ENCODE results near the gene CACNG5.

Gene CACNG5

GRCh38 chr17:66833201-66833600 is 1.7 kb upstream of the CACNG5 start:
- ATAC-seq: no peak
- no peak for TF ChIP-seq TOX (CRISPR knock-in tag; IDR thresholded peaks at IDR 0.05; ENCODE audit: borderline replicate concordance)
- no peak for TF ChIP-seq ESRRG (CRISPR knock-in tag; IDR thresholded peaks at IDR 0.05)
- no peak for TF ChIP-seq SNAI2 (CRISPR knock-in tag; IDR thresholded peaks at IDR 0.05)
- TF ChIP-seq TCF4 (CRISPR knock-in tag; IDR thresholded peaks at IDR 0.05; ENCODE audit: borderline replicate concordance): no peak
- TF ChIP-seq, protein P1, sequence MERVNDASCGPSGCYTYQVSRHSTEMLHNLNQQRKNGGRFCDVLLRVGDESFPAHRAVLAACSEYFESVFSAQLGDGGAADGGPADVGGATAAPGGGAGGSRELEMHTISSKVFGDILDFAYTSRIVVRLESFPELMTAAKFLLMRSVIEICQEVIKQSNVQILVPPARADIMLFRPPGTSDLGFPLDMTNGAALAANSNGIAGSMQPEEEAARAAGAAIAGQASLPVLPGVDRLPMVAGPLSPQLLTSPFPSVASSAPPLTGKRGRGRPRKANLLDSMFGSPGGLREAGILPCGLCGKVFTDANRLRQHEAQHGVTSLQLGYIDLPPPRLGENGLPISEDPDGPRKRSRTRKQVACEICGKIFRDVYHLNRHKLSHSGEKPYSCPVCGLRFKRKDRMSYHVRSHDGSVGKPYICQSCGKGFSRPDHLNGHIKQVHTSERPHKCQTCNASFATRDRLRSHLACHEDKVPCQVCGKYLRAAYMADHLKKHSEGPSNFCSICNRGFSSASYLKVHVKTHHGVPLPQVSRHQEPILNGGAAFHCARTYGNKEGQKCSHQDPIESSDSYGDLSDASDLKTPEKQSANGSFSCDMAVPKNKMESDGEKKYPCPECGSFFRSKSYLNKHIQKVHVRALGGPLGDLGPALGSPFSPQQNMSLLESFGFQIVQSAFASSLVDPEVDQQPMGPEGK (CRISPR knock-in tag; IDR thresholded peaks at IDR 0.05; ENCODE audit: borderline replicate concordance): no peak
- TF ChIP-seq ZNF8 (CRISPR knock-in tag; IDR thresholded peaks at IDR 0.05): no peak
- no peak for TF ChIP-seq ZNF565 (CRISPR knock-in tag; conservative IDR thresholded peaks at IDR 0.05; ENCODE audit: low read depth)
- no peak for TF ChIP-seq ARNTL (CRISPR knock-in tag; IDR thresholded peaks at IDR 0.05; ENCODE audit: borderline replicate concordance, low read depth)
- no peak for TF ChIP-seq OSR1 (CRISPR knock-in tag; IDR thresholded peaks at IDR 0.05)
- TF ChIP-seq ZC3H10 (CRISPR knock-in tag; IDR thresholded peaks at IDR 0.05): no peak
- no peak for TF ChIP-seq TSHZ2 (CRISPR knock-in tag; IDR thresholded peaks at IDR 0.05)
- TF ChIP-seq, protein P2, sequence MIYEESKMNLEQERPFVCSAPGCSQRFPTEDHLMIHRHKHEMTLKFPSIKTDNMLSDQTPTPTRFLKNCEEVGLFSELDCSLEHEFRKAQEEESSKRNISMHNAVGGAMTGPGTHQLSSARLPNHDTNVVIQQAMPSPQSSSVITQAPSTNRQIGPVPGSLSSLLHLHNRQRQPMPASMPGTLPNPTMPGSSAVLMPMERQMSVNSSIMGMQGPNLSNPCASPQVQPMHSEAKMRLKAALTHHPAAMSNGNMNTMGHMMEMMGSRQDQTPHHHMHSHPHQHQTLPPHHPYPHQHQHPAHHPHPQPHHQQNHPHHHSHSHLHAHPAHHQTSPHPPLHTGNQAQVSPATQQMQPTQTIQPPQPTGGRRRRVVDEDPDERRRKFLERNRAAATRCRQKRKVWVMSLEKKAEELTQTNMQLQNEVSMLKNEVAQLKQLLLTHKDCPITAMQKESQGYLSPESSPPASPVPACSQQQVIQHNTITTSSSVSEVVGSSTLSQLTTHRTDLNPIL (CRISPR knock-in tag; IDR thresholded peaks at IDR 0.05; ENCODE audit: low read depth): no peak
- no peak for TF ChIP-seq ZNF70 (CRISPR knock-in tag; IDR thresholded peaks at IDR 0.05)
- TF ChIP-seq ZFP3 (CRISPR knock-in tag; IDR thresholded peaks at IDR 0.05): no peak
- TF ChIP-seq CSDC2 (CRISPR knock-in tag; IDR thresholded peaks at IDR 0.05): no peak
- TF ChIP-seq BACH2 (CRISPR knock-in tag; IDR thresholded peaks at IDR 0.05; ENCODE audit: borderline replicate concordance): no peak
- no peak for TF ChIP-seq CSRNP3 (CRISPR knock-in tag; IDR thresholded peaks at IDR 0.05)
- TF ChIP-seq RARB (CRISPR knock-in tag; IDR thresholded peaks at IDR 0.05): no peak

DNA sequence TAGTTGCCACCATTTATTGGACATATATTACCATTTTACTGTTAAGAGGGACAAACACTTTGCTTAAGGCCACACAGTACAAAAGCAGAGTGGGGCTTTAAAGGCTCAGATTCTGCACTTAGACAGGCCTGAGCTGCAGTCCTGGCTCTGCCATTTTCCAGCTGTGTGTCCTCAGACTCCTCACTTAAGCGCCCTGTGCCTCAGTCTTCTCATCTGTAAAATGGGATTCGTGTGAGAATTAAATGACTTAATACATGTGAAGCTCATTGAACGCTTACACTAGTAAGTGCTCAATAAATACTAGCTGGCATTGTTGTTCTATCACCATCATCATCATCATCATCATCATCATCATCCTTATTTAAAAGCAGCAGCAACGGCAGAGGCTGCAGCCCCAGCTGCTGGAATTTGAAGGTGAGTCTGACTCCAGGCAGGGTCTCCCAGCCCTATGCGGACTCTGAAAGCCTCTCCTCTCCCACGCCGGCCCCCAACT is 445 bp upstream of the CACNG5 start:
- TF ChIP-seq ZFP30 (CRISPR knock-in tag; IDR thresholded peaks at IDR 0.05) (no peak), ISL1 (CRISPR knock-in tag; IDR thresholded peaks at IDR 0.05) (no peak), RARB (CRISPR knock-in tag; IDR thresholded peaks at IDR 0.05) (no peak), ZFP3 (CRISPR knock-in tag; IDR thresholded peaks at IDR 0.05) (no peak), ARNTL (CRISPR knock-in tag; IDR thresholded peaks at IDR 0.05; ENCODE audit: borderline replicate concordance, low read depth) (no peak), ESRRG (CRISPR knock-in tag; IDR thresholded peaks at IDR 0.05) (no peak), PPARA (CRISPR knock-in tag; IDR thresholded peaks at IDR 0.05; ENCODE audit: borderline replicate concordance) (no peak), BACH2 (CRISPR knock-in tag; IDR thresholded peaks at IDR 0.05; ENCODE audit: borderline replicate concordance) (no peak)
- TF ChIP-seq, protein P3, sequence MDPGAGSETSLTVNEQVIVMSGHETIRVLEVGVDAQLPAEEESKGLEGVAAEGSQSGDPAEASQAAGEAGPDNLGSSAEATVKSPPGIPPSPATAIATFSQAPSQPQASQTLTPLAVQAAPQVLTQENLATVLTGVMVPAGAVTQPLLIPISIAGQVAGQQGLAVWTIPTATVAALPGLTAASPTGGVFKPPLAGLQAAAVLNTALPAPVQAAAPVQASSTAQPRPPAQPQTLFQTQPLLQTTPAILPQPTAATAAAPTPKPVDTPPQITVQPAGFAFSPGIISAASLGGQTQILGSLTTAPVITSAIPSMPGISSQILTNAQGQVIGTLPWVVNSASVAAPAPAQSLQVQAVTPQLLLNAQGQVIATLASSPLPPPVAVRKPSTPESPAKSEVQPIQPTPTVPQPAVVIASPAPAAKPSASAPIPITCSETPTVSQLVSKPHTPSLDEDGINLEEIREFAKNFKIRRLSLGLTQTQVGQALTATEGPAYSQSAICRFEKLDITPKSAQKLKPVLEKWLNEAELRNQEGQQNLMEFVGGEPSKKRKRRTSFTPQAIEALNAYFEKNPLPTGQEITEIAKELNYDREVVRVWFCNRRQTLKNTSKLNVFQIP (CRISPR knock-in tag; IDR thresholded peaks at IDR 0.05; ENCODE audit: borderline replicate concordance, low read depth): no peak
- ATAC-seq: no peak

GRCh38 chr17:66835476-66835875 is 559 bp downstream of the CACNG5 start:
- ATAC-seq: no peak; the same call in 2 of the 3 replicates
- TF ChIP-seq RARB (CRISPR knock-in tag; IDR thresholded peaks at IDR 0.05): no peak
- TF ChIP-seq, protein P2 (CRISPR knock-in tag; IDR thresholded peaks at IDR 0.05; ENCODE audit: low read depth): no peak
- TF ChIP-seq TCF4 (CRISPR knock-in tag; IDR thresholded peaks at IDR 0.05; ENCODE audit: borderline replicate concordance): no peak
- no peak for TF ChIP-seq CSDC2 (CRISPR knock-in tag; IDR thresholded peaks at IDR 0.05)
- no peak for TF ChIP-seq CSRNP3 (CRISPR knock-in tag; IDR thresholded peaks at IDR 0.05)
- TF ChIP-seq ZC3H10 (CRISPR knock-in tag; IDR thresholded peaks at IDR 0.05): no peak
- no peak for TF ChIP-seq ESRRG (CRISPR knock-in tag; IDR thresholded peaks at IDR 0.05)
- no peak for TF ChIP-seq OSR1 (CRISPR knock-in tag; IDR thresholded peaks at IDR 0.05)
- TF ChIP-seq ZNF565 (CRISPR knock-in tag; conservative IDR thresholded peaks at IDR 0.05; ENCODE audit: low read depth): no peak
- TF ChIP-seq PPARA (CRISPR knock-in tag; IDR thresholded peaks at IDR 0.05; ENCODE audit: borderline replicate concordance): no peak
- TF ChIP-seq ARNTL (CRISPR knock-in tag; IDR thresholded peaks at IDR 0.05; ENCODE audit: borderline replicate concordance, low read depth): no peak

Measured in SK-N-SH treated with all-trans-retinoic acid at 6 μM for 48 hours (cell line).